ENCODE measurements around the gene KRT7.
A peak's percentile ranks its signal among the peaks of the same experiment; 100 is the strongest.

Gene KRT7

GRCh38 chr12:52201451-52201839 lies 31.6 kb upstream of the KRT7 start:
- H3K4me2 ChIP-seq (ENCODE audit: low read length), result no peak overlapping the region
- H4K5ac ChIP-seq (ENCODE audit: low read length), result no peak overlapping the region
- no peak overlapping the region for H3K4me3 ChIP-seq (ENCODE audit: low read length)
- no peaks in the 10 kb centered on the region for H3K79me2 ChIP-seq (ENCODE audit: control insufficient read depth, insufficient read depth, low read length)
- no peak overlapping the region for H3K18ac ChIP-seq (ENCODE audit: low read length)
- no peak overlapping the region for H3K27ac ChIP-seq (ENCODE audit: low read depth, low read length)
- no peak overlapping the region for H3K23ac ChIP-seq (ENCODE audit: low read length)
- peaks cover 4% of the 10 kb centered on the region for H3K4me1 ChIP-seq (ENCODE audit: control insufficient read depth, low read depth, low read length)
- H2BK120ac ChIP-seq (ENCODE audit: low read depth, low read length), result no peak overlapping the region
- no CpG with 5 or more reads among the region's 3 CpGs for WGBS (ENCODE audit: extremely low coverage, insufficient coverage, low lambda C conversion rate)
- no peak overlapping the region for H2BK15ac ChIP-seq (replicated peaks; ENCODE audit: low read depth)
- H3K36me3 ChIP-seq (ENCODE audit: control insufficient read depth, insufficient read depth, low read length), result no peaks in the 10 kb centered on the region
- no peaks in the 10 kb centered on the region for H3K79me1 ChIP-seq (ENCODE audit: low read length)
- no peak overlapping the region for H2AK5ac ChIP-seq (ENCODE audit: low read length)
- no peak overlapping the region for H3K9ac ChIP-seq (ENCODE audit: low read length)
- no peak overlapping the region for H2BK5ac ChIP-seq (ENCODE audit: low read length)
- no peak overlapping the region for H3K56ac ChIP-seq (ENCODE audit: low read length)
- no peak overlapping the region for H3K4ac ChIP-seq (ENCODE audit: low read depth, low read length)
- no peaks in the 10 kb centered on the region for H3K27me3 ChIP-seq (ENCODE audit: insufficient read depth, low read length, poor library complexity)
- no peak overlapping the region for H4K8ac ChIP-seq (ENCODE audit: low read depth, low read length)
- DNase-seq, result no peak

DNA sequence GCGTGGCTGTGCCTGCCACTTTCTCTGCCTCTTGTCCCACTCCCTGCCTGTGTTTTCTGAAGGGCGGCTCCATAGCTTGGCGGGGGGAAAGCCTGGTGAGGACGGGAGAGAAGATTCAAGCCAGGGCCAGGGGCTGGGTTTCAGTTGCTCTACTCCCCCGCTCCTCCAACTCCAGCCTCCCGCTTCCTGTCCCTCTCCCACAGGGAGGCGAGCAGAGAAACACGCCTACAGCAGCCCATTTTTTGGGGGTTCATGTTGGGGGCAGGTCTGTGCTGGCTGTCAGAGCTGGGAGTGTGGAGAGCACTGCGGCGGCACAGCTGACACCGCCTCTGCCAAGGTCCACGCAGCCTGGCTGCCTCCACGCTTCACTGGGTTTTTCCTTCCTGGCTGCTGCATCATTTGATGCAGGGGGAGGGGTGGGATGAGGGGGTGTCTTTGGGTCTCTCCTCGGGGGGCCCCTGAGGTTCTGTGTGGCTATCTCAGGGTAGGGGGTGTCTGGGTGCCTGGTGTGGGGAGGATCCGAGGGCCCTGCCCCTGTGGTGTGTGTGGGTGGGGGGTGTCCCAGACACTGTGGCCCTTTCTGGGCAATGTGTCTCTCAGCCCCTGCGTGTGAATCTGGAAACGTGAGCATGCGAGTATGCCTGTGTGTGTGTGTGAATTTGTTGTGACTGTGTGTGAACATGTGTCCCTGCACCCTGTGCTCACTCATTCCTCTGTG lies 30.5 kb upstream of the KRT7 start:
- no peak overlapping the region for H3K27ac ChIP-seq (ENCODE audit: low read depth, low read length)
- H4K8ac ChIP-seq (ENCODE audit: low read depth, low read length), result no peak overlapping the region
- no peaks in the 10 kb centered on the region for H3K79me1 ChIP-seq (ENCODE audit: low read length)
- no peaks in the 10 kb centered on the region for H3K27me3 ChIP-seq (ENCODE audit: insufficient read depth, low read length, poor library complexity)
- DNase-seq, result peak; percentile 37
- no peak overlapping the region for H4K5ac ChIP-seq (ENCODE audit: low read length)
- H3K4me3 ChIP-seq (ENCODE audit: low read length), result no peak overlapping the region
- no peak overlapping the region for H3K23ac ChIP-seq (ENCODE audit: low read length)
- WGBS (ENCODE audit: extremely low coverage, insufficient coverage, low lambda C conversion rate), result no CpG with 5 or more reads among the region's 18 CpGs
- H3K4me1 ChIP-seq (ENCODE audit: control insufficient read depth, low read depth, low read length), result peaks cover 4% of the 10 kb centered on the region
- H2BK5ac ChIP-seq (ENCODE audit: low read length), result peak overlapping the region; percentile 0
- H3K36me3 ChIP-seq (ENCODE audit: control insufficient read depth, insufficient read depth, low read length), result no peaks in the 10 kb centered on the region
- no peak overlapping the region for H2BK120ac ChIP-seq (ENCODE audit: low read depth, low read length)
- H2BK15ac ChIP-seq (replicated peaks; ENCODE audit: low read depth), result no peak overlapping the region
- H3K79me2 ChIP-seq (ENCODE audit: control insufficient read depth, insufficient read depth, low read length), result no peaks in the 10 kb centered on the region
- no peak overlapping the region for H3K4me2 ChIP-seq (ENCODE audit: low read length)
- H3K9ac ChIP-seq (ENCODE audit: low read length), result no peak overlapping the region
- H3K18ac ChIP-seq (ENCODE audit: low read length), result no peak overlapping the region
- H2AK5ac ChIP-seq (ENCODE audit: low read length), result no peak overlapping the region
- no peak overlapping the region for H3K4ac ChIP-seq (ENCODE audit: low read depth, low read length)
- peak overlapping the region; percentile 79 for H3K56ac ChIP-seq (ENCODE audit: low read length)

DNA sequence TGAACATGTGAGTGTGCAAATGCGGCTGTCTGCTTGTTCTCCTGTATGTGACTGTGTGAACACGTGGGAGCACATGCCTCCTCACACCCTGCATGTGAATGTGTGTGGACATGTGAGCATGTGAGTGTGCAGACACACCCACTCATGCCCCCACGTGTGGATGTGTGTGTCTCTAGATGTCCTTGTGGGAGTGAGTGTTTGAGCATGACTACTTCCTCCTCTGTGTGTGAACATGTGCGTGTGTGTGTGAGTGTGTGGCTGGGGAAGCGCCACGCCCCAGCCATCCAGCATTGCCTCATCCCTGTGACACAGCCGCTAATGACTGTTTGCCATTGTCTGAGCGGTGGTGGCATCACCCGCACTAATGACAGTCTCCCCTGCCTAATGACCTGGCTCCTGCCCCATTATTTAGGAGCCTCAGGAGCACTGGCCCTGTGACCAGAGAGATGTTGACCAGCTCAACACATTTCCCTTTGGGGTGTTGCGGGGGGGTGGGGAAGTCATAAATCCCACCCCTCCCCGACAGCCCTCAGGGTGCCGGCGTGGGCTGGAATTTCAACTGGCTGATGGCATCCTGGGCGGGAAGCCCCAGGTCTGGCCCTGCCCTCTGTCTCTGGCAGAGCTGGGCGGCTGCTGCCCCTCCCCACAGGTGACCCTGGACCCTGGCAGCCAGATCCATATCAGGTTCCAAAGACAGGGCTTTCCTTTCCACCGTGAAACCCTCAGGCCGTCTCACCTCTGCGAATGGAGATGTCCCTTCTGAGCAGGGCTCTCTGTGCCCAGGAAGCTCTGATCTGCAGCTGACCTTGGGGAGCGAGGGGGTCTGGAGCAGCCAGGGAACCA lies 29.7 kb upstream of the KRT7 start:
- DNase-seq, result peak; percentile 69
- Histone ChIP-seq H3K4ac (ENCODE audit: low read depth, low read length) (no peak overlapping the region), H3K4me1 (ENCODE audit: control insufficient read depth, low read depth, low read length) (peaks cover 4% of the 10 kb centered on the region), H2BK5ac (ENCODE audit: low read length) (peak overlapping the region; percentile 0), H3K79me2 (ENCODE audit: control insufficient read depth, insufficient read depth, low read length) (no peaks in the 10 kb centered on the region), H4K8ac (ENCODE audit: low read depth, low read length) (no peak overlapping the region), H3K36me3 (ENCODE audit: control insufficient read depth, insufficient read depth, low read length) (no peaks in the 10 kb centered on the region), H3K27me3 (ENCODE audit: insufficient read depth, low read length, poor library complexity) (no peaks in the 10 kb centered on the region), H3K18ac (ENCODE audit: low read length) (no peak overlapping the region), H3K4me2 (ENCODE audit: low read length) (no peak overlapping the region), H3K27ac (ENCODE audit: low read depth, low read length) (no peak overlapping the region), H2AK5ac (ENCODE audit: low read length) (peak overlapping the region; percentile 15), H3K4me3 (ENCODE audit: low read length) (no peak overlapping the region), H3K56ac (ENCODE audit: low read length) (peak overlapping the region; percentile 79), H3K23ac (ENCODE audit: low read length) (no peak overlapping the region), H2BK120ac (ENCODE audit: low read depth, low read length) (no peak overlapping the region), H4K5ac (ENCODE audit: low read length) (no peak overlapping the region), H3K79me1 (ENCODE audit: low read length) (no peaks in the 10 kb centered on the region), H2BK15ac (replicated peaks; ENCODE audit: low read depth) (no peak overlapping the region), H3K9ac (ENCODE audit: low read length) (no peak overlapping the region)
- WGBS (ENCODE audit: extremely low coverage, insufficient coverage, low lambda C conversion rate), result no CpG with 5 or more reads among the region's 19 CpGs

DNA sequence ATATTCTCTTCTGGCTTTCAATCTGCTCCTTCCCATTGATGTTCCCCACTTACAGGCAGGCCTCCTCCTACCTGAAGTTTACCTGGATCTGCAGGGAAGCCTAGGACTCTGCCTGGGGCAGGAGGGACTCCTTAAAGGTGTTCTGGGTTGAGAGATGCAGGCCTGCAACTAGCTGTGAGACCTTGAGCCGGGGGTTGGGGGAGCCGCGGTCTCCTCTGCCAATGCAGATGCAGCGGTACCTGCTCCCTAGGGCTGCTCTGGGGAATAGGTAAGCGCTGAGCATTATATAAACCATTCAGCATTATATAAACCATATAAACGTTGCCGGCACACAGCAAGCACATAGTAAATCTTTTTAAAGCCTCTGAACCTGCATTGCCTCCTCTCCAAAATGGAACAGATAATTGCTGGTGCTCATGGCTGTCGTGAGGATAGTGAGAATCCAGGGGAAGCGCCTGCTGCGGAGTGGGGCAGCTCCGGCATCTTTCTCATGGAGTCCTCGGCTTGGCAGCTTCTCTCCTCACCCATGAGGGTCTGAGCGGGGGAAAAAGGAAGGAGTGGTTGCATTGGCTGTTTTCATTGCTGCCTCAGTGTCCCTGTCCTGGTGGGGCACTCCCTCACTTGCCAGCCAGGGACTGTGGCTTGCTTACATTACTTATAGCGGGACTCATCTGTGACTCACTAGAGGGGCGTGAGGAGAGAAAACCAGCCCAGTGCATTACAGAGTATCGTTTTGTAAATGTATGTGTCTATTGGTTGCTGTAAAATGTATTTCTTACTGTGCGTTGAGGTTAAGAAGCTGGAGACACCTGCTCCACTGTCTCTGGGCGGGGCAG lies 28.7 kb upstream of the KRT7 start:
- H3K4me3 ChIP-seq (ENCODE audit: low read length), result no peak overlapping the region
- H3K4ac ChIP-seq (ENCODE audit: low read depth, low read length), result no peak overlapping the region
- H2BK5ac ChIP-seq (ENCODE audit: low read length), result no peak overlapping the region
- no peak overlapping the region for H3K23ac ChIP-seq (ENCODE audit: low read length)
- H4K5ac ChIP-seq (ENCODE audit: low read length), result no peak overlapping the region
- H3K4me2 ChIP-seq (ENCODE audit: low read length), result no peak overlapping the region
- no peak overlapping the region for H2AK5ac ChIP-seq (ENCODE audit: low read length)
- H3K9ac ChIP-seq (ENCODE audit: low read length), result no peak overlapping the region
- H3K79me1 ChIP-seq (ENCODE audit: low read length), result no peaks in the 10 kb centered on the region
- no peaks in the 10 kb centered on the region for H3K27me3 ChIP-seq (ENCODE audit: insufficient read depth, low read length, poor library complexity)
- no peak overlapping the region for H4K8ac ChIP-seq (ENCODE audit: low read depth, low read length)
- H3K27ac ChIP-seq (ENCODE audit: low read depth, low read length), result no peak overlapping the region
- no peaks in the 10 kb centered on the region for H3K79me2 ChIP-seq (ENCODE audit: control insufficient read depth, insufficient read depth, low read length)
- no peak overlapping the region for H3K18ac ChIP-seq (ENCODE audit: low read length)
- H2BK120ac ChIP-seq (ENCODE audit: low read depth, low read length), result no peak overlapping the region
- peaks cover 4% of the 10 kb centered on the region for H3K4me1 ChIP-seq (ENCODE audit: control insufficient read depth, low read depth, low read length)
- DNase-seq, result no peak
- no peaks in the 10 kb centered on the region for H3K36me3 ChIP-seq (ENCODE audit: control insufficient read depth, insufficient read depth, low read length)
- H3K56ac ChIP-seq (ENCODE audit: low read length), result no peak overlapping the region
- no peak overlapping the region for H2BK15ac ChIP-seq (replicated peaks; ENCODE audit: low read depth)
- WGBS (ENCODE audit: extremely low coverage, insufficient coverage, low lambda C conversion rate), result no CpG with 5 or more reads among the region's 18 CpGs

- no peak overlapping the region for H3K4me3 ChIP-seq (ENCODE audit: low read length)
- H4K5ac ChIP-seq (ENCODE audit: low read length), result no peak overlapping the region
- H3K23ac ChIP-seq (ENCODE audit: low read length), result no peak overlapping the region
- H3K4me1 ChIP-seq (ENCODE audit: control insufficient read depth, low read depth, low read length), result peaks cover 4% of the 10 kb centered on the region
- no peak overlapping the region for H3K9ac ChIP-seq (ENCODE audit: low read length)
- H3K56ac ChIP-seq (ENCODE audit: low read length), result no peak overlapping the region
- H2AK5ac ChIP-seq (ENCODE audit: low read length), result no peak overlapping the region
- no CpG with 5 or more reads among the region's 7 CpGs for WGBS (ENCODE audit: extremely low coverage, insufficient coverage, low lambda C conversion rate)
- H4K8ac ChIP-seq (ENCODE audit: low read depth, low read length), result no peak overlapping the region
- H3K27ac ChIP-seq (ENCODE audit: low read depth, low read length), result no peak overlapping the region
- H3K18ac ChIP-seq (ENCODE audit: low read length), result no peak overlapping the region
- H2BK120ac ChIP-seq (ENCODE audit: low read depth, low read length), result no peak overlapping the region
- H2BK15ac ChIP-seq (replicated peaks; ENCODE audit: low read depth), result no peak overlapping the region
- no peak overlapping the region for H3K4me2 ChIP-seq (ENCODE audit: low read length)
- no peak overlapping the region for H3K4ac ChIP-seq (ENCODE audit: low read depth, low read length)
- no peaks in the 10 kb centered on the region for H3K27me3 ChIP-seq (ENCODE audit: insufficient read depth, low read length, poor library complexity)
- no peaks in the 10 kb centered on the region for H3K79me1 ChIP-seq (ENCODE audit: low read length)
- no peak for DNase-seq
- H3K79me2 ChIP-seq (ENCODE audit: control insufficient read depth, insufficient read depth, low read length), result no peaks in the 10 kb centered on the region
- H2BK5ac ChIP-seq (ENCODE audit: low read length), result no peak overlapping the region
- H3K36me3 ChIP-seq (ENCODE audit: control insufficient read depth, insufficient read depth, low read length), result no peaks in the 10 kb centered on the region
These were observed 28.0 kb upstream of the KRT7 start for GRCh38 chr12:52204931-52205505.

Data from mesendoderm (in vitro differentiated cells).